Spleen (tissue), 11 donors: ENCODE results near the gene SFXN5. TPM values are rescaled to one million over a fixed set of nuclear protein-coding genes. Genes with fewer than 3 reads are reported as not detected.
"Not testable (repeated sequence)": the region's sequence is repeated elsewhere in the genome, so short reads cannot be mapped to it uniquely, and the experiment has no call there.

Experiments
- DNase-seq: peaks from one replicate; pipeline ENCODE4 v3.0.0-alpha.2; 2020
- H3K27ac ChIP-seq, 8 donors: fragments of 200-600 bp; sonication (generic) in 7 of 8; 1 replicate in 4 of 8; 2 replicates in 4 of 8; pipeline versions ENCODE4 v1.5.0 to v1.8.0; 2016 to 2021; ENCODE audit warnings: inconsistent platforms in 4 of 8, mild to moderate bottlenecking in 4 of 8, moderate library complexity in 1 of 8
- H3K27me3 ChIP-seq, 7 donors: fragments of 200-600 bp; sonication (generic) in 6 of 7; replicated peaks in 1 of 7; 1 replicate in 4 of 7; 2 replicates in 3 of 7; pipeline versions ENCODE4 v1.5.0 to v1.8.0; 2016 to 2021; ENCODE audit warnings: inconsistent platforms in 3 of 7, mild to moderate bottlenecking in 1 of 7
- H3K36me3 ChIP-seq, 6 donors: fragments of 200-600 bp; sonication (generic) in 5 of 6; 1 replicate in 4 of 6; 2 replicates in 2 of 6; pipeline versions ENCODE4 v1.5.0 to v1.8.0; 2016 to 2021; ENCODE audit warnings: inconsistent platforms in 2 of 6
- H3K4me1 ChIP-seq, 6 donors: fragments of 200-600 bp; sonication (generic) in 5 of 6; 1 replicate in 3 of 6; 2 replicates in 3 of 6; pipeline versions ENCODE4 v1.5.0 to v1.8.0; 2016 to 2021; ENCODE audit warnings: inconsistent platforms in 3 of 6
- H3K4me3 ChIP-seq, 8 donors: fragments of 200-600 bp; sonication (generic) in 7 of 8; 1 replicate in 4 of 8; 2 replicates in 4 of 8; pipeline versions ENCODE4 v1.5.0 to v1.8.0; 2016 to 2021; ENCODE audit warnings: inconsistent platforms in 4 of 8, mild to moderate bottlenecking in 4 of 8, moderate library complexity in 2 of 8
- H3K9me3 ChIP-seq, 8 donors: fragments of 200-600 bp; sonication (generic) in 7 of 8; 1 replicate in 4 of 8; 2 replicates in 4 of 8; pipeline versions ENCODE4 v1.5.0 to v1.8.0; 2016 to 2021; ENCODE audit warnings: inconsistent platforms in 4 of 8
- POLR2A ChIP-seq, 3 donors: fragments of 450-650 bp; IDR thresholded peaks; one replicate each; pipeline ENCODE4 v1.5.1; 2017; ENCODE audit warnings: antibody characterized with exemption in 3 of 3, mild to moderate bottlenecking in 1 of 3
- POLR2AphosphoS5 ChIP-seq, 3 donors: sonication (generic); formaldehyde crosslinking; IDR thresholded peaks; one replicate each; pipeline ENCODE4 v1.5.1; 2017; ENCODE audit warnings: antibody characterized with exemption in 3 of 3
- WGBS, 5 donors: extraction: QIAGEN DNeasy Blood & Tissue Kit in 3 of 5; methylation state at CpG; one replicate each; pipeline versions ENCODE4 v1.1.5 to v1.1.7; 2013 to 2018; 5-methylcytosine and 5-hydroxymethylcytosine counted together
- intact Hi-C: fragments of 100-400 bp; cut with DNase I; formaldehyde crosslinking; loops from one replicate; pipeline ENCODE4 v1.15.0; 2023; ENCODE audit warnings: low total_unique reads
- polyA plus RNA-seq, 3 donors: library from polyadenylated mRNA; stranded (reverse); fragments of 200-250 nt; gene quantifications; one replicate each; pipeline ENCODE4 v1.2.1, GENCODE V29; 2013
- total RNA-seq, 7 donors: library from RNA; depleted of rRNA in 3 of 7; stranded (reverse); fragments of >200 nt in 3 of 7; fragmentation: NEBNext Ultra II Directional in 4 of 7; extraction: Animal tissue kit (Norgen Biotek cat#: 25700) in 4 of 7; gene quantifications; one replicate each; pipeline versions ENCODE4 v1.1.0 to v1.2.1, GENCODE V29; 2016 to 2021
- TF ChIP-seq, protein P1 (sequence below), 11 experiments: fragments of 200-600 bp in 7 of 11; fragments of 450-650 bp in 4 of 11; sonication (generic) in 4 of 11; IDR thresholded peaks in 8 of 11; conservative IDR thresholded peaks in 3 of 11; 1 replicate in 7 of 11; 2 replicates in 4 of 11; pipeline versions ENCODE4 v1.4.0 to v1.8.0; 2016 to 2021; ENCODE audit warnings: antibody characterized with exemption in 11 of 11, inconsistent platforms in 4 of 11, mild to moderate bottlenecking in 1 of 11
- donor health status: healthy with polysubstance abuse.
- donor health status: DM: no; HTN: no; CAD: no; lungs with moderate emphysema.
- donor health status: DM: no; HTN: no; CAD: no.
- donor health status: Bipolar disorder and iron deficiency.
- donor health status: healthy.
- donor health status: DM: no; HTN: no; CAD: no.
- donor health status: DM: yes; HTN: yes; CAD: no.

SFXN5 gene
- total and polyA plus RNA-seq, 10 donors = 2.6 to 41.4 (median 22.9) TPM

DNA sequence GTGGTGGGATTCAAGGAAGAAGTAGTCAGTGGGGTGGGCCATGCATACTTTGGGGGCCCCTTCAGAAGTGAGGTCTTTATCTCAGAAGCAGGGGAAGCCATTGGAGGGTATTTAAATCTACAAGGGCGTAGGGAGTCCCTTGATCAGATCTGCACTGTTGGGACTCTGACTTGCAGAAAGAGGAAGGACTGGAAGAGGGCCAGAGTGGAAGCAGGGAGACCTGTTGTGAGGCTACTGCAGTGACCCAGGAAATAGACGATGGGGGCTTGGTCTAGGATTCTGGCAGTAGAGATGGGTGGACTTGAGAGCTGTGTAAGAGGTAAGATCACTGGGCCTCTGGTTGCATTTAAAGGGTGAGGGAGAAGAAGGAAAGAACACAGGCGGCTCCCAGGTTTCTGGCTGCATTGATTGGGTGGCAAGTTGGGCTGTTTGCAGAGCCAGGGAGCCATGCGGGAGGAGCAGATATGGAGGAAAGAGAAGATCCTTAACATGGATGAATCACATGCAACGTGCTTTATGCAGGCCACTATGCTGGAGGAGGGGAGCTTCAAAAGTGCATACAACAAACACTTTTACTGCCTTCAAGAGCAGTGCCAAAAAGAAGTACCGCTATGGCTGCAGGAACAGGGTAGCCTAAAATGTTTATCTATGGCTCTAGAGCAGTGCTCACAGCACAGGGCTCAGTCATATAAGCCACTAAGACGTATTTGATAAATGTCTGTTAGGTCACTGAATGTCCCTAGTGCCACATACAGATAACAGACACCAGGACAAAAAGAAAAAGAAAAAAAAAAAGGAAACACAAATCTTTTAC lies 2.3 kb downstream of the SFXN5 start:
- peak overlapping the region in 4 of 8 donors; percentile 75 to 99 (median 86) for H3K4me3 ChIP-seq
- no peaks in the 10 kb centered on the region for H3K9me3 ChIP-seq
- peaks cover 0 to 22% (median 0%) of the 10 kb centered on the region in 6 donors for H3K36me3 ChIP-seq
- DNase-seq = peak; percentile 61
- intact Hi-C loops = no loop called here
- H3K4me1 ChIP-seq = peaks cover 18 to 47% (median 30%) of the 10 kb centered on the region in 6 donors
- H3K27me3 ChIP-seq = no peaks in the 10 kb centered on the region
- 69 to 79% (median 78%) methylated on average over 7 of the region's 7 CpGs for WGBS, 5 donors
- TF ChIP-seq POLR2AphosphoS5 (IDR thresholded peaks at IDR 0.05) (no peak), POLR2A (IDR thresholded peaks at IDR 0.05) (no peak)
- TF ChIP-seq, protein P1, sequence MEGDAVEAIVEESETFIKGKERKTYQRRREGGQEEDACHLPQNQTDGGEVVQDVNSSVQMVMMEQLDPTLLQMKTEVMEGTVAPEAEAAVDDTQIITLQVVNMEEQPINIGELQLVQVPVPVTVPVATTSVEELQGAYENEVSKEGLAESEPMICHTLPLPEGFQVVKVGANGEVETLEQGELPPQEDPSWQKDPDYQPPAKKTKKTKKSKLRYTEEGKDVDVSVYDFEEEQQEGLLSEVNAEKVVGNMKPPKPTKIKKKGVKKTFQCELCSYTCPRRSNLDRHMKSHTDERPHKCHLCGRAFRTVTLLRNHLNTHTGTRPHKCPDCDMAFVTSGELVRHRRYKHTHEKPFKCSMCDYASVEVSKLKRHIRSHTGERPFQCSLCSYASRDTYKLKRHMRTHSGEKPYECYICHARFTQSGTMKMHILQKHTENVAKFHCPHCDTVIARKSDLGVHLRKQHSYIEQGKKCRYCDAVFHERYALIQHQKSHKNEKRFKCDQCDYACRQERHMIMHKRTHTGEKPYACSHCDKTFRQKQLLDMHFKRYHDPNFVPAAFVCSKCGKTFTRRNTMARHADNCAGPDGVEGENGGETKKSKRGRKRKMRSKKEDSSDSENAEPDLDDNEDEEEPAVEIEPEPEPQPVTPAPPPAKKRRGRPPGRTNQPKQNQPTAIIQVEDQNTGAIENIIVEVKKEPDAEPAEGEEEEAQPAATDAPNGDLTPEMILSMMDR (IDR thresholded peaks at IDR 0.05 in 8 of 11, conservative IDR thresholded peaks at IDR 0.05 in 3 of 11) = no peak
- peak overlapping the region in 2 of 8 donors; percentile 92 to 97 for H3K27ac ChIP-seq

DNA sequence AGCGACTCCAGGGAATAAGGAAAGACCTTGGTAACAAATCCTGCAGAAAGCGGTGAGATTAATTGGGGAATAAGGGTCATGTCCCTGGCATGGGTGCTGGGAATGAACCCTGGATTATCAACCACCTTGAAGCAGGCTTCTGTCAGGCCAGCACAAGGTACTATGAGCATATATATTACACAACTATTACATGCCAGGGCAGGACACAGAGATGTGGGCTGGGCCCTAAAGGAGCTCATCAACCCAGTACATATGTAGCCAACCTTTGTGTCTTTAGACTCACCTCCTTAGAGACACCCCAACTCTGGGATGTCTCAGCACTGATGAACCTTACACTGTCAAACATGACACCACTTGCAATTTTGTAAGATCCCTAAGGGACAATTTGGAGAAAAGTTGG lies 3.4 kb downstream of the SFXN5 start:
- DNase-seq = no peak
- Histone ChIP-seq H3K36me3 (peaks cover 0 to 11% (median 0%) of the 10 kb centered on the region in 6 donors), H3K4me1 (peaks cover 18 to 46% (median 29%) of the 10 kb centered on the region in 6 donors), H3K9me3 (no peaks in the 10 kb centered on the region), H3K27me3 (no peaks in the 10 kb centered on the region), H3K27ac (no peak overlapping the region), H3K4me3 (no peak overlapping the region)
- TF ChIP-seq POLR2A (IDR thresholded peaks at IDR 0.05) = no peak
- TF ChIP-seq, protein P1 (IDR thresholded peaks at IDR 0.05 in 8 of 11, conservative IDR thresholded peaks at IDR 0.05 in 3 of 11) = no peak
- no peak for TF ChIP-seq POLR2AphosphoS5 (IDR thresholded peaks at IDR 0.05)
- intact Hi-C loops = no loop called here
- WGBS, 5 donors = 90 to 98% (median 97%) methylated on average over 2 of the region's 2 CpGs

DNA sequence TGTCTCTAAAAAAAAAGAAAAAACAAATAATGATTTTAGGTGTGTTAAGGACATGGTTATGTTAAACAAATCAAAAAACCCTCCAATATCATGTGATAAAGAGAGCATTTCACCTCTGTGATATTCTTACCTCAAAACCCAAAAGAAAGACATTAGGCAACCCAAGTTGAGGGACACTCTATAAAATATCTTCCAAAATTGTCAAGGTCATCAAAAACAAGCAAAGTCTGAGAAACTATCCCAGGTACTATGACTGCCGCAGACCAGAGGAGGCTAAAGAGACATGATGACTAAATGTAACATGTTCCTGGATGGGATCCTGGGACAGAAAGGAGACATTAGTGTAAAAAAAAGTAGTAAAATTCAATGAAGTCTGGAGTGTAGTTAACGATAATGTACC lies 4.5 kb downstream of the SFXN5 start:
- intact Hi-C loops = no loop called here
- Histone ChIP-seq H3K4me3 (no peak overlapping the region), H3K27me3 (no peaks in the 10 kb centered on the region), H3K9me3 (no peaks in the 10 kb centered on the region), H3K27ac (no peak overlapping the region), H3K36me3 (peaks cover 0 to 16% (median 0%) of the 10 kb centered on the region in 6 donors), H3K4me1 (peaks cover 15 to 35% (median 21%) of the 10 kb centered on the region in 6 donors)
- 92 to 99% (median 96%) methylated on average over 2 of the region's 2 CpGs for WGBS, 5 donors
- DNase-seq = no peak
- TF ChIP-seq, protein P1 (IDR thresholded peaks at IDR 0.05 in 8 of 11, conservative IDR thresholded peaks at IDR 0.05 in 3 of 11) = no peak
- TF ChIP-seq POLR2AphosphoS5 (IDR thresholded peaks at IDR 0.05) (no peak), POLR2A (IDR thresholded peaks at IDR 0.05) (no peak)

DNA sequence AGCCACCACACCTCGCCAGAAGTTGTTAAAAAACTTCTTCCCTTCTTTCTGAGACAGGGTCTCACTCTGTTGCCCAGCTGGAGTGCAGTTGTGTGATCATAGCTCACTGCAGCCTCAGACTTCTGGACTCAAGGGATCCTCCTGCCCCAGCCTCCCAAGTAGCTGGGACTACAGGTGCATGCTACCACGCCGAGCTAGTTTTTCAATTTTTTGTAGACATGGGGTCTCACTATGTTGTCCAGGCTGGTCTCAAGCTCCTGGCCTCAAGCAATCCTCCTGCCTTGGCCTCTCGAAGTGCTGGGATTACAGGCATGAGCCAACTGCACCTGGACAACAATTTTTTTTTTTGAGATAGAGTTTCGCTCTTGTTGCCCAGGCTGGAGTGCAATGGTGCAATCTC lies 6.4 kb downstream of the SFXN5 start:
- H3K9me3 ChIP-seq, H3K27ac ChIP-seq, H3K27me3 ChIP-seq, intact Hi-C loops, H3K4me3 ChIP-seq: not testable (repeated sequence)
- peak; percentile 4 for DNase-seq
- Histone ChIP-seq H3K4me1 (peaks cover 10 to 24% (median 14%) of the 10 kb centered on the region in 6 donors), H3K36me3 (peaks cover 0 to 27% (median 0%) of the 10 kb centered on the region in 6 donors)
- WGBS, 5 donors = 95 to 99% (median 98%) methylated on average over 5 of the region's 5 CpGs
